Left hindlimb (tissue), 1 donor: ENCODE results near the gene PLSCR3.
A peak's percentile ranks its signal among the peaks of the same experiment; 100 is the strongest.

Source experiments
- DNase-seq: peaks from one replicate; pipeline ENCODE4 v3.0.0-alpha.2; 2018

PLSCR3 gene

GRCh38 chr17:7405350-7406234, 11.3 kb upstream of the PLSCR3 start:
- DNase-seq: peak; percentile 54

GRCh38 chr17:7404737-7405349, 10.5 kb upstream of the PLSCR3 start:
- peak; percentile 76 for DNase-seq

GRCh38 chr17:7403977-7404736, 9.8 kb upstream of the PLSCR3 start, which contains the start of gene TMEM256:
Gene TMEM256 (minus strand): TSS chr17:7404097. CDS start chr17:7404084, 13 bp downstream.
- peak; percentile 100 for DNase-seq

- DNase-seq: no peak
Observed at GRCh38 chr17:7403727-7403976, 9.3 kb upstream of the PLSCR3 start.

GRCh38 chr17:7403043-7403726, 8.9 kb upstream of the PLSCR3 start:
- no peak for DNase-seq

GRCh38 chr17:7398612-7399011, 4.3 kb upstream of the PLSCR3 start:
- peak; percentile 7 for DNase-seq

GRCh38 chr17:7396147-7396546, 1.8 kb upstream of the PLSCR3 start:
- DNase-seq: peak; percentile 18

GRCh38 chr17:7393613-7394451, 493 bp downstream of the PLSCR3 start:
- no peak for DNase-seq

- DNase-seq: no peak
Observed at GRCh38 chr17:7392696-7393612, 1.4 kb downstream of the PLSCR3 start.

GRCh38 chr17:7391307-7391706, 3.0 kb downstream of the PLSCR3 start:
- no peak for DNase-seq

GRCh38 chr17:7389924-7390910, 4.1 kb downstream of the PLSCR3 start:
- no peak for DNase-seq

- DNase-seq: no peak
Observed at GRCh38 chr17:7388856-7389255, 5.5 kb downstream of the PLSCR3 start.

GRCh38 chr17:7384489-7385081, 9.7 kb downstream of the PLSCR3 start:
- no peak for DNase-seq

- peak; percentile 61 for DNase-seq
Observed at GRCh38 chr17:7383742-7384488, 10.4 kb downstream of the PLSCR3 start.

GRCh38 chr17:7383371-7383741, 11.0 kb downstream of the PLSCR3 start:
- no peak for DNase-seq

- DNase-seq: no peak
Observed at GRCh38 chr17:7382901-7383300, 11.4 kb downstream of the PLSCR3 start.

GRCh38 chr17:7380855-7381683, 13.3 kb downstream of the PLSCR3 start, which contains the start of gene TNK1:
Gene TNK1 (plus strand): TSS chr17:7381089. CDS start chr17:7382927, 1,838 bp downstream.
- DNase-seq: no peak

- peak; percentile 64 for DNase-seq
Observed at GRCh38 chr17:7380321-7380720, 14.0 kb downstream of the PLSCR3 start.
